Measurements from ENCODE around the gene SLC45A2. TPM values are rescaled to one million over a fixed set of nuclear protein-coding genes. Genes with fewer than 3 reads are reported as not detected.

Gene SLC45A2
- total and polyA plus RNA-seq, 9 of the 15 experiments (the other 6 are each of a cell fraction or from before 2014, with no cell fraction given), result 0.03 to 0.29 (median 0.14) TPM; not detected in 4

DNA sequence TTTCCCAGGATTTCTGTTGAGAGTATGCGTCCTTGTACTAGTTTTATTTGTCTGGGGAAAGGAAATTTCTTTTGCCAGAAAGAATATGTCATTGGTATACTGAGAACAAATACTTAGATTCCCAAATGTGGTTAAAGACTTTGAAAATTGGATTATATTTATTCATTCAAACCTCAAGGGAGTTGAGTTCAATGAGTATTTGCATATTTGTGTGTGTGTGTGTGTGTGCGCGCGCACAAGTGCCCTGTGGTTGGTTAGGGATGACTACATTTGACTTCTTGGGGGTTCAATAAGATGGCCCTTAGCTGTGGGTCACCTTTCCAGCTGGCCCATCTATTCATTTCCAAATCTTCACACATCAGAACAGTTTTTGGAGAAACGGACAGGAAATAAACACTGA is 43.4 kb downstream of the SLC45A2 start (continued):
- TF ChIP-seq, protein P1, sequence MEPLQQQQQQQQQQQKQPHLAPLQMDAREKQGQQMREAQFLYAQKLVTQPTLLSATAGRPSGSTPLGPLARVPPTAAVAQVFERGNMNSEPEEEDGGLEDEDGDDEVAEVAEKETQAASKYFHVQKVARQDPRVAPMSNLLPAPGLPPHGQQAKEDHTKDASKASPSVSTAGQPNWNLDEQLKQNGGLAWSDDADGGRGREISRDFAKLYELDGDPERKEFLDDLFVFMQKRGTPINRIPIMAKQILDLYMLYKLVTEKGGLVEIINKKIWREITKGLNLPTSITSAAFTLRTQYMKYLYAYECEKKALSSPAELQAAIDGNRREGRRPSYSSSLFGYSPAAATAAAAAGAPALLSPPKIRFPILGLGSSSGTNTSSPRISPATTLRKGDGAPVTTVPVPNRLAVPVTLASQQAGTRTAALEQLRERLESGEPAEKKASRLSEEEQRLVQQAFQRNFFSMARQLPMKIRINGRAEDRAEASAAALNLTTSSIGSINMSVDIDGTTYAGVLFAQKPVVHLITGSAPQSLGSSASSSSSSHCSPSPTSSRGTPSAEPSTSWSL (CRISPR knock-in tag; IDR thresholded peaks at IDR 0.05; ENCODE audit: borderline replicate concordance), result no peak
- TF ChIP-seq, protein P2, sequence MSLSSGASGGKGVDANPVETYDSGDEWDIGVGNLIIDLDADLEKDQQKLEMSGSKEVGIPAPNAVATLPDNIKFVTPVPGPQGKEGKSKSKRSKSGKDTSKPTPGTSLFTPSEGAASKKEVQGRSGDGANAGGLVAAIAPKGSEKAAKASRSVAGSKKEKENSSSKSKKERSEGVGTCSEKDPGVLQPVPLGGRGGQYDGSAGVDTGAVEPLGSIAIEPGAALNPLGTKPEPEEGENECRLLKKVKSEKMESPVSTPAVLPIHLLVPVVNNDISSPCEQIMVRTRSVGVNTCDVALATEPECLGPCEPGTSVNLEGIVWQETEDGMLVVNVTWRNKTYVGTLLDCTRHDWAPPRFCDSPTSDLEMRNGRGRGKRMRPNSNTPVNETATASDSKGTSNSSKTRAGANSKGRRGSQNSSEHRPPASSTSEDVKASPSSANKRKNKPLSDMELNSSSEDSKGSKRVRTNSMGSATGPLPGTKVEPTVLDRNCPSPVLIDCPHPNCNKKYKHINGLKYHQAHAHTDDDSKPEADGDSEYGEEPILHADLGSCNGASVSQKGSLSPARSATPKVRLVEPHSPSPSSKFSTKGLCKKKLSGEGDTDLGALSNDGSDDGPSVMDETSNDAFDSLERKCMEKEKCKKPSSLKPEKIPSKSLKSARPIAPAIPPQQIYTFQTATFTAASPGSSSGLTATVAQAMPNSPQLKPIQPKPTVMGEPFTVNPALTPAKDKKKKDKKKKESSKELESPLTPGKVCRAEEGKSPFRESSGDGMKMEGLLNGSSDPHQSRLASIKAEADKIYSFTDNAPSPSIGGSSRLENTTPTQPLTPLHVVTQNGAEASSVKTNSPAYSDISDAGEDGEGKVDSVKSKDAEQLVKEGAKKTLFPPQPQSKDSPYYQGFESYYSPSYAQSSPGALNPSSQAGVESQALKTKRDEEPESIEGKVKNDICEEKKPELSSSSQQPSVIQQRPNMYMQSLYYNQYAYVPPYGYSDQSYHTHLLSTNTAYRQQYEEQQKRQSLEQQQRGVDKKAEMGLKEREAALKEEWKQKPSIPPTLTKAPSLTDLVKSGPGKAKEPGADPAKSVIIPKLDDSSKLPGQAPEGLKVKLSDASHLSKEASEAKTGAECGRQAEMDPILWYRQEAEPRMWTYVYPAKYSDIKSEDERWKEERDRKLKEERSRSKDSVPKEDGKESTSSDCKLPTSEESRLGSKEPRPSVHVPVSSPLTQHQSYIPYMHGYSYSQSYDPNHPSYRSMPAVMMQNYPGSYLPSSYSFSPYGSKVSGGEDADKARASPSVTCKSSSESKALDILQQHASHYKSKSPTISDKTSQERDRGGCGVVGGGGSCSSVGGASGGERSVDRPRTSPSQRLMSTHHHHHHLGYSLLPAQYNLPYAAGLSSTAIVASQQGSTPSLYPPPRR (CRISPR knock-in tag; IDR thresholded peaks at IDR 0.05; ENCODE audit: borderline replicate concordance), result no peak

All from K562 (cell line).